ENCODE data around the gene BCAS4. TPM values are rescaled to one million over a fixed set of nuclear protein-coding genes. Genes with fewer than 3 reads are reported as not detected.
A peak's percentile ranks its signal among the peaks of the same experiment; 100 is the strongest.

The BCAS4 gene
- total RNA-seq, 2 experiments from 2014 or later, result 37.6 to 44.8 TPM

DNA sequence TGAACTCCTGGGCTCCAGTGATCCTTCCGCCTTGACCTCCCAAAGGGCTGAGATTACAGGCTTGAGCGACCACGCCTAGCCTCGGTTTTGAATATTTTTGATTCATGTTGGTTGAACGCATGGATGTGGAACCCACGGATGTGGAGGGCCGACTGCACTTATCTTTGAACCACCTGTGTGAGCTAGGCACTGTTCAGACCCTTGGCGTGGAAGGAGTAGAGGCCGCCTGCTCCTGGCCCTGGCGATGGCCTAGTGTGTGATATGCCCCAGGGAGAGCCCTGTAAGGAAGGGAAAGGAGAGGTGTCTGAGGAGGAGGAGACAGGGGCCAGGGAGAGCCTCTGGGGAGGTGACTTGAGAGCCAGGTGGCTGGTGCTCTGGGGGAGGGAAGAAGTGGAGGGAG lies 64.3 kb downstream of the BCAS4 start:
- no peaks in the 10 kb centered on the region for H3K27me3 Mint-ChIP-seq
- CTCF ChIA-PET, result interaction anchor here (1.5 kb wide), 1 partner anchor 41 kb away, joined by 5 read pairs; no protein-coding TSS in a partner anchor
- H3K27ac Mint-ChIP-seq, result no peak overlapping the region
- H3K36me3 Mint-ChIP-seq, result peaks cover 2% of the 10 kb centered on the region
- no peak for DNase-seq
- H3K4me1 Mint-ChIP-seq, result peaks cover 4% of the 10 kb centered on the region
- H3K9me3 Mint-ChIP-seq (ENCODE audit: low read depth), result no peaks in the 10 kb centered on the region
- H3K4me3 Mint-ChIP-seq, result no peak overlapping the region
- no peak for ATAC-seq

DNA sequence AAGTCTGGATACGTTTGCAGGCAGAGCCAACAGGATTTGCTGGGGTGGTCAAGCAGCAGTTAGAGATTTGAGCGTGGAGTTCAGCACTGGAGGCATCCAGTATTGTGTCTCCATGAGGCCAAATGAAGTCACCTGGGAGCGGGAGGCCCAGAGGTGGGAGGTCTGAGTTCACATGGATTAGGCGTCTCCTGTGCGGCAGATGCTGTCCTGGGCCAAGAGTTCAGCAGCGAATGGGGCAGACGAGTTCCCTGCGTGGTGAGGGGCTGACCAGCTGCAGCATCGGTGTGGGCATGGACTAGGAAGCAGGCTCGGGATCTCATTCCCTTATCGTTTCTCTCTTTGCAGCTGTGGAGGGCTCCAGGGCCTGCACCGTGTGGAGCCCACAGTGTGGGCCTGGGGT lies 66.2 kb downstream of the BCAS4 start:
- ATAC-seq (no peak), DNase-seq (no peak)
- H3K36me3 Mint-ChIP-seq, result no peaks in the 10 kb centered on the region
- no peaks in the 10 kb centered on the region for H3K4me1 Mint-ChIP-seq
- H3K27me3 Mint-ChIP-seq, result no peaks in the 10 kb centered on the region
- H3K27ac Mint-ChIP-seq, result no peak overlapping the region
- H3K4me3 Mint-ChIP-seq, result no peak overlapping the region
- H3K9me3 Mint-ChIP-seq (ENCODE audit: low read depth), result no peaks in the 10 kb centered on the region
- CTCF ChIA-PET, result interaction anchor here (2.5 kb wide), 1 partner anchor 66 kb away, joined by 7 read pairs; the partner anchor contains the start of gene BCAS4

DNA sequence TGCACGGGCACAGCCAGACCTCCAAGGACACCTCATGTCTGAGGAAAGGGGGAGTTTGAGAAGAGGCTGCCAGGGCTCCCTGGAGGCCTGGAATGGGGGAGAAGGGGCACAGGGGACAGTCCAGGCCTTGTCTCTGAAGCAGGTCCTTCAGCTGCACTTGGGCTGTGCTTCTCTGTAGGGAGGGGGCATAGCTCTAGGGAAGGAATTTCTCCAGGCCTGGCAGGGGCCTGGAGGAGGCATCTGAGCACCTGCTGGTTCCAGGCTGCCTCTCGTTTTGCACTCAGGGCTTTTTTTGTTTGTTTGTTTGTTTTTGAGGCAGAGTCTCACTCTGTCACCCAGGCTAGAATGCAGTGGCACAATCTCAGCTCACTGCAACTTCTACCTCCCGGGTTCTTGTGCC lies 67.7 kb downstream of the BCAS4 start:
- no peaks in the 10 kb centered on the region for H3K27me3 Mint-ChIP-seq
- ATAC-seq, result no peak

DNA sequence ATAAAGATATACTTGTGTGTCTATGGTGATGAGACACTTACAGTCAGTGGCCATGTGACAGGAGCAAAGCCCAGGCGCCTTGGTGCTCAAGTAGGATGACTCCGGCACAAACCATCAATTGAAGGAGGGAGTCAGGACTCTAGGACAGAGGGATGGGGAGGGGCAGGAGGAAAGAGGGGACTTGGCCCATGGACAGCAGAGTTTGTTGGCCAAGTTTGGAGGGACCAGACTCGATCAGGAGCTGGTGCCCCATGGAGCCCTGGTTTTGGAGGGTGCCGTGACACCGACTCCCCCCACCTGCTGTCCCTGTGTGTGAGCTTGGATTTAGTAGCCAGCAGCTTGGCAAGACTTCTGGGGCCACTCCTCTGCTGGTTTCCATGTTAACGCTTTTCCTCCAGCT lies 70.3 kb downstream of the BCAS4 start:
- CTCF ChIA-PET, result no interaction called here
- Mint-ChIP-seq H3K9me3 (ENCODE audit: low read depth) (no peaks in the 10 kb centered on the region), H3K27me3 (no peaks in the 10 kb centered on the region), H3K36me3 (no peaks in the 10 kb centered on the region), H3K4me1 (no peaks in the 10 kb centered on the region), H3K27ac (no peak overlapping the region), H3K4me3 (no peak overlapping the region)
- DNase-seq (no peak), ATAC-seq (no peak)

More for the DNA sequence above, 67.7 kb downstream of the BCAS4 start:
- DNase-seq, result no peak
- H3K4me1 Mint-ChIP-seq, result no peaks in the 10 kb centered on the region
- CTCF ChIA-PET, result interaction anchor here (1.5 to 2.5 kb wide), 2 partner anchors 68 to 71 kb away, joined by 3 to 7 read pairs; partner anchors contain the start of gene BCAS4
- H3K9me3 Mint-ChIP-seq (ENCODE audit: low read depth), result no peaks in the 10 kb centered on the region
- H3K36me3 Mint-ChIP-seq, result no peaks in the 10 kb centered on the region
- H3K27ac Mint-ChIP-seq, result no peak overlapping the region
- H3K4me3 Mint-ChIP-seq, result no peak overlapping the region

DNA sequence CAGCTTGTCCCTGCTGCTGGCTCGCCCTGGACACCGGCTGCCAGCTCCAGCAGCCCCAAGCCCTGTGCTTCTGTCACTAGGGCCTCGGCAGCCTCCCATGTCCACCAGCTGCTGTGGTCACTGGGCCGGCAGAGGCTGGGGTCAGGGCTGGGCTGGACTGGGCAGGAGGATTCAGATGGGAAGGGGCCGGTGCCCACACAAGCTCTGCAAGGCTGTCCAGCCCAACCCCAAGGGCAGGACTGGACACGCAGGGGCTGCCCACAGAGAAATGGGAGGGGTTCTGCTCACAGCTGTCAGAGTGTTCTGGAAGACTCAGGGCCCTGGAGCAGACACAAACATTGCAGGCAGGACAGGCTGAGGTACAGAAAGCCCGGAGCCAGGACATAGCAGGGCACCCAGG lies 70.7 kb downstream of the BCAS4 start:
- ATAC-seq (no peak), DNase-seq (no peak)
- H3K4me3 Mint-ChIP-seq, result no peak overlapping the region
- no peaks in the 10 kb centered on the region for H3K9me3 Mint-ChIP-seq (ENCODE audit: low read depth)
- H3K4me1 Mint-ChIP-seq, result no peaks in the 10 kb centered on the region
- CTCF ChIA-PET, result no interaction called here
- H3K27ac Mint-ChIP-seq, result no peak overlapping the region
- no peaks in the 10 kb centered on the region for H3K27me3 Mint-ChIP-seq
- H3K36me3 Mint-ChIP-seq, result no peaks in the 10 kb centered on the region

DNA sequence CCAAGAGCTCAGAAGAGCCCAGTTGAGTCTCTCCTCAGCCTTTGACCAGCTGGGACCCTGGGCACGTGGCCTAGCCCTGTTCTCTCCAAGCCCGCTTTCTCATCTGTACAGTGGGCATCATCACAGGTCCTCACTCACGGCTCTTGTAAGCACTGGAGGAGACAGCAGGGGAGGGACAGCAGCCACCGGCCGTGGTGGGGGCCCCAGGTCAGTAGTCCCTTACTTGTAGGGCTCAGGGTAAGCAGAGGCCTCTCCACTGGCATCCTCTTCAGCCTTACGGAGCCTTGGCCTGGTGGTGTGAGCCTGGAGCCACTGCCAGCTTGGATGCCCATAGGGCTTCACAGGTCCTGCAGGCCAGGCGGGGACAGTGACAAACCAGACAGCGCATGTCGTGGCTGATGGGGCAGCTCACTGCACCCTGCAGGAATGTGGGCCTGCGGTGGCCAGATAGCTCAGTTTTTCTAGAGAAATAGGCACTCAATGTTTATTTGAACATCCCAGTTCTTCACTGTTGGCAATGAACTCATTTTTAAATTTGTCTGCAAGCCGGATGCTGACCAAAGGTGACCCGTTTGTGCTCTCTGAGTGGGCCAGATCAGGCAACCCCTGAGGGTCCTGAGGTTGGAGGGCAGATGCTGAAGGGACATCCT lies 71.3 kb downstream of the BCAS4 start:
- Mint-ChIP-seq H3K27me3 (no peaks in the 10 kb centered on the region), H3K36me3 (no peaks in the 10 kb centered on the region), H3K27ac (no peak overlapping the region), H3K4me3 (no peak overlapping the region), H3K9me3 (ENCODE audit: low read depth) (no peaks in the 10 kb centered on the region), H3K4me1 (no peaks in the 10 kb centered on the region)
- no peak for ATAC-seq
- CTCF ChIA-PET, result interaction anchor here (1.3 kb wide), 1 partner anchor 47 kb away, joined by 3 read pairs; no protein-coding TSS in a partner anchor
- DNase-seq, result no peak

DNA sequence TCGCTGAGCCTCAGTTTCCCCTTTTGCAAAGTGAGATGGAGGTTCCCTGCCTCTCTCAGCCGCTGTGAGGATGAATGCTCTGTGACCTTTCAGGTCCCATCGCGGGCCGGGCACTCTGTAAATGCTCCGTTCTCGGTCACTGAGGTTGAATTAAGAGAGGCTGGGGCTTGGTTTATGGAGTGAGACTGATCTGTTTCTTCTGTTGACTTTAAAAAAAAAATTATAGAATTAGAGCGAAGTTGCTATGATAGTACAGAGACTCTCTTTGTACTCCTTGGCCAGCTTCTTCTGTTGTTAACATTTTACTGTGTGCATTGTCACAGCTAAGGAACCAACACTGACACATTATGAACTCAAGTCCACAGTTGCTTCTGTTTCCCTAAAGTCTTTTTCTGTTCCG lies 72.0 kb downstream of the BCAS4 start:
- ATAC-seq, result no peak
- CTCF ChIA-PET, result interaction anchor here (1.3 kb wide), 1 partner anchor 48 kb away, joined by 3 read pairs; no protein-coding TSS in a partner anchor

DNA sequence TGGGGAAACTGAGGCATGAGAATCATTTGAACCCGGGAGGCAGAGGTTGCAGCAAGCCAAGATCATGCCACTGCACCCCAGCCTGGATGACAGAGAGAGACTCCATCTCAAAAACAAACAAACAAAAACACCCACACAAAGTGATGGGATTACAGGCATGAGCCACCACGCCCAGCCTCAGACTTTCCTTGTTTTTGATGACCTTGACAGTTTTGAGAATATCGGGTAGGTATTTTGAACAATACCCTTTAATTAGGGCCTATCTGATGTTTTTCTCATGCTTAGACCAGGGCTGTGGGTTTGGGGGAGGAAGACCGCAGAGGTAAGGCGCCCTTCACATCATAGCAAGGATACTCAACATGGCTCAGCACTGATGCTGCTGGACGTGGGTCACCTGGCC lies 72.9 kb downstream of the BCAS4 start:
- H3K4me3 Mint-ChIP-seq, result no peak overlapping the region
- CTCF ChIA-PET, result no interaction called here
- no peaks in the 10 kb centered on the region for H3K36me3 Mint-ChIP-seq
- H3K27ac Mint-ChIP-seq, result no peak overlapping the region
- DNase-seq (no peak), ATAC-seq (no peak)
- no peaks in the 10 kb centered on the region for H3K27me3 Mint-ChIP-seq
- H3K4me1 Mint-ChIP-seq, result no peaks in the 10 kb centered on the region
- H3K9me3 Mint-ChIP-seq (ENCODE audit: low read depth), result no peaks in the 10 kb centered on the region

More for the DNA sequence above, 72.0 kb downstream of the BCAS4 start:
- Mint-ChIP-seq H3K4me1 (no peaks in the 10 kb centered on the region), H3K27ac (no peak overlapping the region), H3K36me3 (no peaks in the 10 kb centered on the region), H3K9me3 (ENCODE audit: low read depth) (no peaks in the 10 kb centered on the region), H3K27me3 (no peaks in the 10 kb centered on the region), H3K4me3 (no peak overlapping the region)
- no peak for DNase-seq

DNA sequence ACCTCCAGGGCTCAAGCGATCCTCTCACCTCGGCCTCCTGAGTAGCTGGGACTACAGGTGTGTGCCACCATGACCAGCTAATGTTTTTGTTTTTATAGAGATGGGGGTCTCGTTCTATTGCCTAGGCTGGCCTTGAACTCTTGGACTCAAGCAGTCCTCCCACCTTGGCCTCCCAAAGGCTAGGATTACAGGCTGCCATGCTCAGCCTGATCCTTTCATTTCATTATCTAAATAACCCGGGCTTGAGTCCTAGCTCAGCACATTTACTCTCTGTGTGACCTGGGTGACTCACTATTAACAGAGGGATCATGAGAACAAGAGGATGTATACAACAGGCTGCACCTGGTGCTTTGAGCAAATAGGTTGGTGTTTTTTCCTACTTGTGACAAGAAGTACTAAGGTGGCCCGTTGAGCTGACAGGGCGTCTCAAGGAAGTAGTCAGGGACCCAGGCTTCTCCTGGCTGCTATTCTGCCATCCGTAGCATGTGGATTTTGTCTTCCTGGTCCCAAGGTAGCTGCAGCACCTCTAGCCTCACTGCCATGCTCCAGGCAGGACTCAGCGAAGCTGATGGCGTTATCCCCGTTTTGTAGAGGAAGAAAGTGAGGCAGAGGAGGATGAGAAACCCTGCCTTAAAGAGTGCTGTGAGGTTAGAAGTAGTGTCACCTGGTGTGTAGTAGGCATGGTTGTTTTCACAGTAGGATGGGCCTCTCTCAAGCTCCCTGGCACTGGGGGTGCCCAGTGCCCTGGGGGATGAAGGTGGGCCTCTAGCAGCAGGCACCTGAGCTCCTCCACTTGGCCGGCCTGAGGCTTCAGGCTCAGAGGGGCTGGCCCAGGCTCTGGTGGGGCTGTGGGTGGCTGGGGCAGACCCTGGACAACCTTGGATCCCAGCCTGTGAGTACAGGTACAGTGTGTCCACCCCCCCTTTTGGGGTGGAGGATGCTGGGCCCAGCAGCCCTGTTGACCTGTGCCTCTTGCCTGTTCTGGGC lies 73.9 kb downstream of the BCAS4 start:
- DNase-seq, result no peak
- Mint-ChIP-seq H3K36me3 (no peaks in the 10 kb centered on the region), H3K9me3 (ENCODE audit: low read depth) (no peaks in the 10 kb centered on the region), H3K4me3 (no peak overlapping the region), H3K27me3 (no peaks in the 10 kb centered on the region), H3K4me1 (no peaks in the 10 kb centered on the region), H3K27ac (peak overlapping the region; percentile 6)
- ATAC-seq, result no peak
- CTCF ChIA-PET, result interaction anchor here (2.5 kb wide), 1 partner anchor 74 kb away, joined by 8 read pairs; the partner anchor contains the start of gene BCAS4

DNA sequence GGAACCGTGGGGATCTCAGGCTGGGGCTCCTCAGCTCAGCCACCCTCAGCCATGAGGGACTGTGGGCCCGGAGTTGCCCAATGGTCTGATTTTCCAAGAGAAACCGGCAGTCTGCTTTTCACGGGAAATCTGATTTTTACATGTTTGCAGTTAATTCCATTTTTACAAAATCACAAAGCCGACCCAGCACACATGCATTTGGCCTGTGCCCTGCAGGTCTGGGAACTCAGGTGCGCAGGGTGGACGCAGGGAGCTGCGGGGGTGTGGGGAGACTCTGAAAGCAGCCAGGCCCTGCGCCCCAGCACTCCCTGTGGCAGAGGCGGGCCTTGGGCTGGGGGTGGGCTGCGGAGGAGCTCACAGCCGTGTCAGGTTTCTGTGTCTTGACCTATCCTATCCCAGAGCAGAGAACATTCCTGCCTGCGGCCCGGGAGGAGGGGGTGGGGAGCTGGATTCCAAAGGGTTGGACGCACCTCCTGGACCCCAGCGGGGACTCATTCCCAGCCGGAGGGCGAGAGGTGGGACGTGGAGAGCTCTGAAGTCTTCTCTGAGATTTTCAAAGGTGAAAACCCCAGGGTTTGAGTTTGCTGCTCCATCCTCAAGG lies 75.8 kb downstream of the BCAS4 start:
- H3K36me3 Mint-ChIP-seq, result peaks cover 1% of the 10 kb centered on the region
- ATAC-seq (no peak), DNase-seq (no peak)
- no peaks in the 10 kb centered on the region for H3K4me1 Mint-ChIP-seq
- no peak overlapping the region for H3K4me3 Mint-ChIP-seq
- no peaks in the 10 kb centered on the region for H3K27me3 Mint-ChIP-seq
- H3K9me3 Mint-ChIP-seq (ENCODE audit: low read depth), result no peaks in the 10 kb centered on the region
- H3K27ac Mint-ChIP-seq, result no peak overlapping the region
- CTCF ChIA-PET, result interaction anchor here (0.5 to 2.5 kb wide), 3 partner anchors 52 to 76 kb away, joined by 3 to 8 read pairs (median 3); partner anchors contain the start of gene BCAS4

DNA sequence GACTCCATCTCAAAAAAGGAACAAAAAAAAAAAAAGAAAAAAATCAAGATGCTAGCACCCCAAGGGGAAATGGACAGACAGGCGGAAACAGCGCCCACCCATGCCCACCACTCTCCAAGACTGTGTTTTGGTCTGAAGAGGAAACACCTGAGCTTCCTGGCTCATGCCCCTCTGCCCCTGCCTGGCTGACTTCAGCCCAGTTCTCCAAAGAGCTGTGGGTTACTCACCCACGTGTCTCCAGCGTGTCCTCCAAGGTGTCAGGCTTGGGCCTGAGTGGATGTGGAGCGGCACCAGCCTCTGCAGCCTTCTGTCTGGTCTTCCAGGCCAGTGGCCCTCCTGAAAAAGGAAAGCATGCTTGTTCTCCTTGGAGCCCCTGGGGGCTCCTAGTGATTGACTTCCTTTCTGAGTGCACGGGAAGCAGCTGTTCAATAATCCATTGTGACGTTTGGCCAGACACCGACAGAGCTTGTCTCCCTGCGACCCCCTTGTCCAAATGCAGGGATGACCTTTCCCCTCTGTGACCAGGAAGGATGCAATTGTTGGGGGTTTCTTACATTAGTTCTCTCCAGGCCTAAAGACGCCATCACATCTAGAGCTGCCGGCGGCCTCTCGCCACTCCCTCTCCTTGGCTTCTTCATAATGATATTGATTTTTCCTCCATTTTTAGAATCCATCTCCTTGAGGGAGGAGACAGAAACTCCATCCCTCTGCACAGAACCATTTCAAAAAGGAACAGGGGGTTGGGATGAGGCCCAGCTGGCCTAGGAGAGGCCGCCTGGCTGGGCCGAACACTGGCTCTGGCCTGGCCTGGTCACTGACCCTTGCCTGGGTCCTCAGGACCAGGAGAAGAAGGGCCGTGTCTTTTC lies 77.9 kb downstream of the BCAS4 start:
- no peaks in the 10 kb centered on the region for H3K4me1 Mint-ChIP-seq
- no peak overlapping the region for H3K27ac Mint-ChIP-seq
- DNase-seq (no peak), ATAC-seq (no peak)
- H3K4me3 Mint-ChIP-seq, result no peak overlapping the region
- CTCF ChIA-PET, result interaction anchor here (2.2 kb wide), 1 partner anchor 57 kb away, joined by 5 read pairs; no protein-coding TSS in a partner anchor
- peaks cover 6% of the 10 kb centered on the region for H3K36me3 Mint-ChIP-seq
- no peaks in the 10 kb centered on the region for H3K9me3 Mint-ChIP-seq (ENCODE audit: low read depth)
- H3K27me3 Mint-ChIP-seq, result no peaks in the 10 kb centered on the region

DNA sequence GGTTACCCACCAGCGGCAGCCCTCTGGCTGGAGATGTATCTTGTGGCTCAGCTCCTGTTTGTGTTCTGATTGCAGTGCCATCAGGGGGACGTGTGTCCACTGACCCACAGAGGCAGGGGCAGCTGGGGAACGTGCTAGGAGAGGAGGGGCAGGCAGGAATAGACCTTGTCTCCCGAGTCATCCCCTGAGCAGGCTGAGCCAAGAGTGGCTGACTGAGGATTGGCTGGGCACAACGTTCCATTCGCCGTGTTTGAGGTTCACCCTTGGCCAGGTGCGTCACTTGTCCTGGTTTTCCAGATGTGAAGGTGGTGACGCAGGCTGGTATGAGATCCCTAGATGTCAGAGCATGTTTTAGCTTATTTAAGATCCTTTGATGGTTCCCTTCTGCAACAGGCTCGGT lies 78.7 kb downstream of the BCAS4 start:
- Mint-ChIP-seq H3K27me3 (no peaks in the 10 kb centered on the region), H3K27ac (no peak overlapping the region), H3K36me3 (peaks cover 6% of the 10 kb centered on the region), H3K9me3 (ENCODE audit: low read depth) (no peaks in the 10 kb centered on the region), H3K4me3 (no peak overlapping the region), H3K4me1 (no peaks in the 10 kb centered on the region)
- ATAC-seq, result no peak
- CTCF ChIA-PET, result interaction anchor here (2.2 kb wide), 1 partner anchor 56 kb away, joined by 5 read pairs; no protein-coding TSS in a partner anchor
- no peak for DNase-seq
